GM12864 (cell line): ENCODE results near the gene TNIP1.

Experiments
- DNase-seq: peaks from one replicate; pipeline ENCODE4 v3.0.0-alpha.2; 2011; ENCODE audit warnings: low read depth
- H3K4me3 ChIP-seq: 2 replicates; pipeline ENCODE4 v1.5.1; 2011; ENCODE audit warnings: mild to moderate bottlenecking, low read depth, low read length, control low read depth
- CTCF ChIP-seq: IDR thresholded peaks from 2 replicates; pipeline ENCODE4 v1.5.1; 2011; ENCODE audit warnings: low read depth, mild to moderate bottlenecking, moderate library complexity, low read length, control low read depth, inconsistent platforms; ENCODE audit errors: missing control alignments

Gene TNIP1

GRCh38 chr5:150993422-150993821 lies 87.4 kb downstream of the TNIP1 start:
- no peak for TF ChIP-seq CTCF
- no peak overlapping the region for H3K4me3 ChIP-seq
- no peak for DNase-seq

DNA sequence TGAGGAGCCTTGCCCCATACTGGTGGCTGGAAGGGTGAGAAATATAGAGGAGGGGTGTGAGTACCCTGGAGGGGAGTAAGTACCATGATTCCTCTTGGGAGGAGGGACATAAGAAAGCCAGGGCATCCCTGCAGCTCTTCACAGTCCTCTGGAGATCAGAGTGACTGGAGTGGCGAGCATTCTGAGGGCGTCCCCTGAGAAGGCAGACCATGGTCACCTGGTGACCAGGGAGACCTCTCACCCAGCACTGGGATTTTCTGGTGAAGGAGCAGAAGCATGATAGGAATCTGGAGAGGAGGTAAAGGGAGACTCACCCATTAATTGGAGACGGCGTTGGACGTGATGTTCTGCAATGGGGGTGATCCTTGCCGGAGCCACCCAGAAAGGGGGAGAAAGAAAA lies 88.1 kb downstream of the TNIP1 start:
- no peak for DNase-seq
- no peak overlapping the region for H3K4me3 ChIP-seq
- TF ChIP-seq CTCF: no peak

DNA sequence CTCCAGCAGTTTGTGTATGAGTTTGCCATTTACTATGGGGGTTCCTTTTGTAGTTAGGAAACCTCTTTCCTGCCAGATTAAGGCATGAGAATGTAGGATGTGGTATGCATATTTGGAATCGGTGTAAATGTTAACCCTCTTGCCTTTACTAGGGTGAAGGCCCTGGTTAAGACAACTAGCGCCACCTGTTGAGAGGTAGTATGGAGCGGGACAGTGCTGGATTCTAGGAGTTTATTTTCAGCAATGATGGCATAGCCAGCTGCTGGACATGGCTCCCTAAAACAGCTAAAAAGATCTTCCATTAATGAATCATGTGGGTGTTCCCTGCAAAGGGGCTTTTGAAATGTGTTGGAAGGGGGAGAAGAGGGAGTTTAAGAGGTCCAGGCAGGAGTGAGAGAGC lies 91.1 kb downstream of the TNIP1 start:
- peak; percentile 40 for TF ChIP-seq CTCF
- H3K4me3 ChIP-seq: no peak overlapping the region
- no peak for DNase-seq

DNA sequence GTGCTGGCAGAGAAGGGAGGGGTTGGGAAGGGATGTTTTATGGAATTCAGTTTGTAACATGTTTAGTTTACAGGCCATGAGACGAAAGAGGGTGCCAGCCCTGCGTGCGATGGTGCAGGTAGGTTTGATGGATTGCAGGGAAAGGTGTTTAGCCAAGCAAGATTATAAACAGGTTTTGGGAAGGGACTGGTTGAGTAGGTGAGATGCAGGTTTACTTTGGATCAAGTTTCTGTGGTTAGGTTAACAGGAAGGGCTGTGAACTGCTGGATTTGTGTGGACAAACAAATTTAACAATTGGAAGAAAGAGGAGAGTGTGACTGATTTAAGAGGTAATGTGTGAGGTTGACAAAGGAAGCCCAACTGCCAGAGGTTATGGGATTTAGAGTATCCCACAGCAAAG lies 93.1 kb downstream of the TNIP1 start:
- no peak overlapping the region for H3K4me3 ChIP-seq
- TF ChIP-seq CTCF: no peak

More for the DNA sequence above, 93.1 kb downstream of the TNIP1 start:
- DNase-seq: no peak
